Spleen (tissue), 7 donors: ENCODE measurements around the gene ALPK3.

ENCODE experiments used
- CTCF ChIP-seq, 11 experiments: fragments of 200-600 bp in 7 of 11; fragments of 450-650 bp in 4 of 11; sonication (generic) in 4 of 11; IDR thresholded peaks in 8 of 11; conservative IDR thresholded peaks in 3 of 11; 1 replicate in 7 of 11; 2 replicates in 4 of 11; pipeline versions ENCODE4 v1.4.0 to v1.8.0; 2016 to 2021; ENCODE audit warnings: antibody characterized with exemption in 11 of 11, inconsistent platforms in 4 of 11, mild to moderate bottlenecking in 1 of 11
- POLR2A ChIP-seq, 3 donors: fragments of 450-650 bp; IDR thresholded peaks; one replicate each; pipeline ENCODE4 v1.5.1; 2017; ENCODE audit warnings: antibody characterized with exemption in 3 of 3, mild to moderate bottlenecking in 1 of 3
- donor health status: DM: no; HTN: no; CAD: no; lungs with moderate emphysema.
- donor health status: DM: no; HTN: no; CAD: no.
- donor health status: DM: no; HTN: no; CAD: no.

- no peak for TF ChIP-seq CTCF (IDR thresholded peaks at IDR 0.05 in 8 of 11, conservative IDR thresholded peaks at IDR 0.05 in 3 of 11)
- TF ChIP-seq POLR2A (IDR thresholded peaks at IDR 0.05): no peak
Observed at GRCh38 chr15:84835661-84836337, 18.6 kb downstream of the ALPK3 start.
